Thoracic aorta (tissue), 2 donors: ENCODE data around the gene STX1A. TPM values are rescaled to one million over a fixed set of nuclear protein-coding genes. Genes with fewer than 3 reads are reported as not detected.
"Not testable (repeated sequence)": the region's sequence is repeated elsewhere in the genome, so short reads cannot be mapped to it uniquely, and the experiment has no call there.

Source experiments
- ATAC-seq: fragments of 150-250 bp; one replicate; pipeline ENCODE4 v1.8.0; 2017; ENCODE audit warnings: low read depth; ENCODE audit not compliant: insufficient number of reproducible peaks, low FRiP score
- DNase-seq: peaks from one replicate; pipeline ENCODE4 v3.0.0-alpha.2; 2020; ENCODE audit warnings: low spot score
- H3K27ac ChIP-seq, 2 donors: fragments of 200-600 bp; sonication (generic); 1 replicate in 1 of 2; 2 replicates in 1 of 2; pipeline ENCODE4 v1.5.1; 2016; ENCODE audit warnings: mild to moderate bottlenecking in 2 of 2, moderate library complexity in 2 of 2
- H3K27me3 ChIP-seq: fragments of 200-600 bp; sonication (generic); replicated peaks from 2 replicates; pipeline ENCODE4 v1.6.0; 2016; ENCODE audit warnings: mild to moderate bottlenecking; ENCODE audit not compliant: insufficient read depth
- H3K36me3 ChIP-seq: fragments of 200-600 bp; sonication (generic); one replicate; pipeline ENCODE4 v1.5.1; 2016
- H3K4me1 ChIP-seq, 2 donors: fragments of 200-600 bp; sonication (generic); 1 replicate in 1 of 2; 2 replicates in 1 of 2; pipeline versions ENCODE4 v1.5.1 to v1.6.0; 2016; ENCODE audit warnings: low read depth in 2 of 2, mild to moderate bottlenecking in 1 of 2; ENCODE audit not compliant: control insufficient read depth in 1 of 2
- H3K4me3 ChIP-seq: fragments of 200-600 bp; sonication (generic); 2 replicates; pipeline ENCODE4 v1.5.1; 2016; ENCODE audit warnings: mild to moderate bottlenecking
- H3K9me3 ChIP-seq: fragments of 200-600 bp; sonication (generic); 2 replicates; pipeline ENCODE4 v1.5.1; 2016
- total RNA-seq, 2 donors: library from RNA; depleted of rRNA; stranded (reverse); fragments of >200 nt; gene quantifications; one replicate each; pipeline versions ENCODE4 v1.1.0 to v1.2.3, GENCODE V29; 2016
- TF ChIP-seq, protein P1 (sequence below): fragments of 200-600 bp; sonication (generic); IDR thresholded peaks from one replicate; pipeline ENCODE4 v1.5.1; 2019; ENCODE audit warnings: antibody characterized with exemption

STX1A gene
- total RNA-seq, 2 donors from 2014 or later, result 10.3 to 16.8 TPM

DNA sequence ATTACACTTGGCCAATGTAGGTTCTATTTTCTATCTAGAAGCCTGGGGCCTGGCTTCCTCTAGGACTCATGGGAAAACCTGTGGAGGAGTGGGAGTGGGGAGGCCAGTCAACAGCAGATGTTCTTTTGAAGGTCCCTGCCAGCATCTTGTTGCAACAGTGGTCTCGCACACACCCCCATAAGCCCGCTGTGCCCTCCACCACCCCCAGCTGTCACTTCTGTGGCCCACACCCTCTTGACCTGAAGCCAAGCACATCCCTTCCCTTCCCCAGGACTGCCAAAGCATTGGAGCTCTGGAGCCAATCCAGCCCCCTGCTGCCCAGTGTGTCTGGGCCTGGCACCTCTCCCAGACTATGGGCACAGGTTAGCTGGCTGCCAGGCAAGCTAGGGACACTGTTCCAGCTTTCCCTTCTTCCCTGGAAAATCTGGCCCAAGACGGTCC is 1.9 kb upstream of the STX1A start:
- peaks cover 21 to 53% of the 10 kb centered on the region in 2 donors for H3K4me1 ChIP-seq
- H3K27ac ChIP-seq, result peak overlapping the region; percentile 57 to 68
- no peak for ATAC-seq

DNA sequence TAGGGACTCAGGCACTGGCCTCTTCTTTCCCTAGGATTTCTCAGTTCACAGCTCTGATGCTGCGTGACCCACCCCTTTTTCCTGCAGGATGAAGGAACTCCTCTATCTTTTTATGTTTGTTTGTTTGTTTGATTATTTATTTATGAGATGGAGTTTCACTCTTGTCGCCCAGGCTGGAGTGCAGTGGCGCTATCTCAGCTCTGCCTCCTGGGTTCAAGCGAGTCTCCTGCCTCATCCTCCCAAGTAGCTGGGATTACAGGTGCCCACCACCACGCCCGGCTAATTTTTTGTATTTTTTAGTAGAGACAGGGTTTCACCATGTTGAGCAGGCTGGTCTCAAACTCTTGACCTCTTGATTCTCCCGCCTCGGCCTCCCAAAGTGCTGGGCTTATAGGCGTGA is 974 bp upstream of the STX1A start:
- not testable (repeated sequence) for H3K27me3 ChIP-seq, H3K4me3 ChIP-seq, H3K9me3 ChIP-seq, DNase-seq, ATAC-seq, H3K36me3 ChIP-seq
- H3K4me1 ChIP-seq, result peaks cover 21 to 63% of the 10 kb centered on the region in 2 donors
- peak overlapping the region in 1 of 2 donors; percentile 23 for H3K27ac ChIP-seq

More for the DNA sequence above, 1.9 kb upstream of the STX1A start:
- no peak for DNase-seq
- H3K27me3 ChIP-seq, result no peaks in the 10 kb centered on the region
- no peaks in the 10 kb centered on the region for H3K36me3 ChIP-seq
- no peaks in the 10 kb centered on the region for H3K9me3 ChIP-seq
- TF ChIP-seq, protein P1, sequence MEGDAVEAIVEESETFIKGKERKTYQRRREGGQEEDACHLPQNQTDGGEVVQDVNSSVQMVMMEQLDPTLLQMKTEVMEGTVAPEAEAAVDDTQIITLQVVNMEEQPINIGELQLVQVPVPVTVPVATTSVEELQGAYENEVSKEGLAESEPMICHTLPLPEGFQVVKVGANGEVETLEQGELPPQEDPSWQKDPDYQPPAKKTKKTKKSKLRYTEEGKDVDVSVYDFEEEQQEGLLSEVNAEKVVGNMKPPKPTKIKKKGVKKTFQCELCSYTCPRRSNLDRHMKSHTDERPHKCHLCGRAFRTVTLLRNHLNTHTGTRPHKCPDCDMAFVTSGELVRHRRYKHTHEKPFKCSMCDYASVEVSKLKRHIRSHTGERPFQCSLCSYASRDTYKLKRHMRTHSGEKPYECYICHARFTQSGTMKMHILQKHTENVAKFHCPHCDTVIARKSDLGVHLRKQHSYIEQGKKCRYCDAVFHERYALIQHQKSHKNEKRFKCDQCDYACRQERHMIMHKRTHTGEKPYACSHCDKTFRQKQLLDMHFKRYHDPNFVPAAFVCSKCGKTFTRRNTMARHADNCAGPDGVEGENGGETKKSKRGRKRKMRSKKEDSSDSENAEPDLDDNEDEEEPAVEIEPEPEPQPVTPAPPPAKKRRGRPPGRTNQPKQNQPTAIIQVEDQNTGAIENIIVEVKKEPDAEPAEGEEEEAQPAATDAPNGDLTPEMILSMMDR, result no peak
- no peak overlapping the region for H3K4me3 ChIP-seq

DNA sequence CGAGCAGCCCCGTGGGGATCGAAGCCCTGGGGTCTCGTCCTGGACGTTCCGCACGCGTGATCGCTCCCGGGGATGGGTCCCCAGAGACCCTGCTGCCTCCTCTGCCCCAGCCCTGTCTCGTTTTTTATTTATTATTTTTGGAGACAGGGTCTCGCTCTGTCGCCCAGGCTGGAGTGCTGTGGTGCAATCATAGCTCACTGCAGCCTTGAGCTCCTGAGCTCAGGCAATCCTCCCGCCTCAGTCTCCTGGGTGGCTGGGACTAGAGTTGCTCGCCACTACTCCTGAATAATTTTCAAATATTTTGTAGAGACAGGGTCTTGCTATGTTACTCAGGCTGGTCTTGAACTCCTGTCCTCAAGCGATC is 319 bp upstream of the STX1A start:
- DNase-seq (no peak), ATAC-seq (no peak)
- TF ChIP-seq, protein P1, result no peak
- Histone ChIP-seq H3K4me1 (peaks cover 21 to 67% of the 10 kb centered on the region in 2 donors), H3K27me3 (no peaks in the 10 kb centered on the region), H3K9me3 (no peaks in the 10 kb centered on the region), H3K4me3 (peak overlapping the region; percentile 93), H3K36me3 (no peaks in the 10 kb centered on the region), H3K27ac (peak overlapping the region in 1 of 2 donors; percentile 23)

DNA sequence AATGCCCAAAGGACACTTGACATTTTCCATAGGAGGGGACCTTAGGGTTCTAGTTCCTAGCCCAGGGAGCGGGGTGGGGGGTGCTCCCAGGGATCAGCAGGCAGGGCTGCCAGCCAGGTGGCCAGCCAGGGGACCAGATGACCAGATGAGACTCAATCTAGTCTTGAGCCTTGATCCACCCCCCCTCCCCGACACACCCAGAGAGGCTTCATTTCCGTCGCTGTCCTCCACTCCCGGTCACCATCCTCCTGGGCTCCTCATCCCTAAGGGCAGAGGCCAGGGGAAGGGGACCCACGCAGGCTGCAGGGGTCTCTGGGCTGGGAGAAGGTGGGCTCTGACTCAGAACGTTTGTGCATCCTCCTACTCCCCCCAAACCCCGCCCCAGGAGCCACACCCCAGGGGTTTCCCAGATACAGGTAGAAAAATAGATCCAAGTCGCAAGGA is 1.0 kb downstream of the STX1A start:
- Histone ChIP-seq H3K4me3 (peak overlapping the region; percentile 93), H3K4me1 (peaks cover 21 to 67% of the 10 kb centered on the region in 2 donors), H3K27ac (peak overlapping the region in 1 of 2 donors; percentile 31), H3K36me3 (no peaks in the 10 kb centered on the region), H3K9me3 (no peaks in the 10 kb centered on the region), H3K27me3 (no peaks in the 10 kb centered on the region)
- ATAC-seq (no peak), DNase-seq (no peak)
- TF ChIP-seq, protein P1, result no peak

DNA sequence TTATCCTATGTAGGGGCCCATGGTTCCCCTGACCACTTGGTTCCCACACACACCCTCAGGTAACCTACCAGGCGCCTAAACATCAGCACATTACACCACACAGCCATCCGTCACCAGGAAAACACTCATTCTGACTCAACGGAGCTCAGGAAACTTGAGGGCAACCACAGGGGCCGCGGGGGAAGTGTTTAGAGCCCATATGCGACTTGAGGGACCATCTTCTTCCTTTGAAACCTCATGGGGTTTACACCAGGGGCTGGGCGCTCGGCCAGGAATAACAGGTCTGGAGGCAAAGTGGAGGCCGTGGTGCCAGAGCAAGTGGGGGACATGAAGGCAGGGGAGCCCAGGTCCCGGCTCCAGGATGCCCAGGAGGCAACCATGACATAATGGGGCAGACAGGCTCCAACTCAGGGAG is 1.5 kb downstream of the STX1A start:
- Histone ChIP-seq H3K27ac (peak overlapping the region in 1 of 2 donors; percentile 31), H3K36me3 (no peaks in the 10 kb centered on the region), H3K27me3 (no peaks in the 10 kb centered on the region), H3K9me3 (no peaks in the 10 kb centered on the region), H3K4me3 (peak overlapping the region; percentile 93), H3K4me1 (peaks cover 21 to 67% of the 10 kb centered on the region in 2 donors)
- ATAC-seq (no peak), DNase-seq (no peak)
- TF ChIP-seq, protein P1, result no peak
